Gastrocnemius medialis (tissue), 4 donors: ENCODE data around the gene SELENOS.

Experiments used
- CTCF ChIP-seq, 5 experiments: fragments of 450-650 bp in 3 of 5; fragments of 200-600 bp in 2 of 5; sonication (generic) in 2 of 5; IDR thresholded peaks in 4 of 5; conservative IDR thresholded peaks in 1 of 5; 1 replicate in 4 of 5; 2 replicates in 1 of 5; pipeline ENCODE4 v1.5.1; 2016 to 2019; ENCODE audit warnings: antibody characterized with exemption in 5 of 5, mild to moderate bottlenecking in 3 of 5, moderate library complexity in 3 of 5
- POLR2A ChIP-seq, 2 donors: fragments of 450-650 bp; IDR thresholded peaks; one replicate each; pipeline ENCODE4 v1.6.1; 2017; ENCODE audit warnings: antibody characterized with exemption in 2 of 2, mild to moderate bottlenecking in 2 of 2, moderate library complexity in 2 of 2

- TF ChIP-seq CTCF (IDR thresholded peaks at IDR 0.05 in 4 of 5, conservative IDR thresholded peaks at IDR 0.05 in 1 of 5) (no peak), POLR2A (IDR thresholded peaks at IDR 0.05) (no peak)
Observed at GRCh38 chr15:101272584-101272983, 4.7 kb downstream of the SELENOS start.
